Measurements from ENCODE around the gene BPI.
"Not testable (repeated sequence)": the region's sequence is repeated elsewhere in the genome, so short reads cannot be mapped to it uniquely, and the experiment has no call there.

BPI gene

DNA sequence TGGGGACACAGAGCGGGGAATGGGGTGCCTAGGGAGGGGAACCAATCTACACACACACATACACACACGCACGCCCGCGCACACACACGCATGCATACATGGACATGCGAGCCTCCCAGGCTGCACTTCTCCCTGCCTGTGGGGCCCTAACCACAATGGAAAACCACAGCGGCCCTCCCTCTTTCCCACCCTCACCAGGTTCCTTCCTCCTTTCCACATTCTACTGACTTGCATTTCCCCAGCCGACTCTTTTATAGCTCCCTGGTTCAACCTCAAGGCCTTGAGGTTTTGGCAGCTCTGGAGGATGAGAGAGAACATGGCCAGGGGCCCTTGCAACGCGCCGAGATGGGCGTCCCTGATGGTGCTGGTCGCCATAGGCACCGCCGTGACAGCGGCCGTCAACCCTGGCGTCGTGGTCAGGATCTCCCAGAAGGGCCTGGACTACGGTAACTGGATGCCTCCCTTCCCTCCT is at the start of gene BPI:
Gene BPI (plus strand): TSS at position 249 of the 472 bp plus-strand sequence. CDS start 68 bp downstream, at position 317.
- DNase-seq = peak; percentile 9

GRCh38 chr20:38254621-38255020 is 49.3 kb upstream of the BPI start:
- not testable (repeated sequence) for DNase-seq

DNA sequence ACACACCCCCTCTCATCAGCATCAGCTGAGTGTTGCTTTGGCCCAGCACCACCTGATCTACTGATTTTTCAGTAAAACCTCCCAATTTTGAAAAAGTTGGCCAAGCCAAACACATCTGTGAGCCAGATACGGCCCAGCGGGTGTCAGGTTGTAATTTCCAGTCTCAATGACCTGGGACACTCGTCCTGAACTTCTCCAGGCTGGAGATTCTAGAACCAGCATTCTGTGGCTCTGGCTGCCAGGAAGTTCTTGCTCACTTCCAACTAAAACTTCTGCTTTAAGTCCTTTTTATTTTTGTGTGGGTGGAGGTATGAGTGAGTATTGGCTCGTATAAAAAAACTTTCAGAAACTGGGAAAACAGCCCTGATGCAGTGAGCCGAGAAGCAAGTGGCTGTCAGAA is 48.6 kb upstream of the BPI start:
- no peak for DNase-seq

- DNase-seq = no peak
Observed at GRCh38 chr20:38256021-38256420, 47.9 kb upstream of the BPI start.

DNA sequence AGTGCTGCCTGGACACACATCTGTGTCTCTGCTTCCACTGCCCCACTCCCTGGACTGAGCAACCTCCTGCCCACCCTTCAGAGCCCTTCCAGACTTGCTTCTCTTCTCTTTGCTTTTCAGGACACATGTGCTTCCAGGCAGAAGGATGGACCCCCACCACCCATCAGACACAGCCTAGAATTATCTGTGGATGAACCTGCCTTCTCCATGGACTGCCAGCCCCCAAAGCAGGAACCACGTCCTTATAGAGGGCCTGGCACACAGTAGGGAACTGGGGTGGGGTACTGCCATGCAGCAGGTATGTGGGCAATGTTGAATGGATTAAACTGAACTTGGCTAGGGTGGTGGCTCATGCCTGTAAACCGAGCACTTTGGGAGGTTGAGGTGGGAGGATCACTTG is 47.0 kb upstream of the BPI start:
- DNase-seq = no peak

GRCh38 chr20:38258545-38259215 is 45.3 kb upstream of the BPI start:
- no peak for DNase-seq

- no peak for DNase-seq
Observed at GRCh38 chr20:38260025-38260377, 44.0 kb upstream of the BPI start.

- no peak for DNase-seq
Observed at GRCh38 chr20:38260378-38261053, 43.4 kb upstream of the BPI start, which contains the start of gene KIAA1755. KIAA1755 (minus strand) TSS chr20:38260735; CDS start chr20:38260500, 235 bp downstream.

GRCh38 chr20:38261054-38261390 is 42.9 kb upstream of the BPI start:
- DNase-seq = no peak

DNA sequence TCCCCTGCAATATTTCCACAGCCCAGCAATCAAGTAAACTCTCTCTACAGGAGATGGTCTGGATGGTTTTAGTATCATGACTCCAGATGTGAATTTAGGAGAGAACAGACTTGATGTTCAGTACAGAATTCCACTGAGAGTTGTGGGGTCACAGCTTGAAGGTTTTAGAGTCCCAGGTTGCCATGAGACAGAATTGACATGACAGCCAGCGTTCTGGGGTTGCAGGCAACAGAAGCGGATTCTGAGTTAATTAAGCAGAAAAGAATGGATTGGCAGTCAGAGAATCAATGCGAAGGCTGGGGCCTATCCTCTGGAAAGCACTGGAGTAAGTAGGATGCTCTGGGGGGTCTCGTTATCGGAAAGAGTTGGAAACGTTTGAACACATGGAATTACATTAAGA is 41.0 kb upstream of the BPI start:
- DNase-seq = no peak

GRCh38 chr20:38266426-38266825 is 37.5 kb upstream of the BPI start:
- DNase-seq = no peak

GRCh38 chr20:38267296-38267695 is 36.7 kb upstream of the BPI start:
- no peak for DNase-seq

DNA sequence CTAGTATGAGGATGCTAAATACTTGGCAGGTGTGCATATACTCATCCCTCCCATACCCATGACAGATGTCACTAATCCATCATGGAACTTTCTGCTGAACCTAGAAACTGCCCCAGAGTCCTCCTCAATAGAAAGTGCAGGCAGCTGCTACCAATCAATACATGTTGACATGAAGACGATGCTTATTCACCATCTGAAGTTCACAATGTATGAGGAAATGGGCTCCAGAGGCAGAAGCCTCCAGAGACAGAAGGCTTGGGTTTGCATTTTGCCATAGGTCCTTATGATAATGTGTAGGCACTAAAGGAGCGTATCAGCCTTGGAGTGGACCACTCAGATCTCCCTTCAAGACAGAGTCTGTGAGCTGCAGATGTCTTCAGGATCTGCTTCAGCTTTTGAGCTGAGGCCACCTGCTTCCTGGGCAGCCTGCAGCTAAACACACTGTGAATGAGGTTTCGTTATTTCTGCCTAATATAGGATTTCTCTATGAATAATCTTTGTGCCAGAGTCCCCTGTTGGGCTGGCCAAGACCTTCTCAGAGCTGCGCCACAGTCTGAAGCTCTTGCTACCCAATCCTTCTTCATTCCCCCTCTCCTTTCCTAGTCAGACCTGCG is 35.9 kb upstream of the BPI start:
- no peak for DNase-seq

DNA sequence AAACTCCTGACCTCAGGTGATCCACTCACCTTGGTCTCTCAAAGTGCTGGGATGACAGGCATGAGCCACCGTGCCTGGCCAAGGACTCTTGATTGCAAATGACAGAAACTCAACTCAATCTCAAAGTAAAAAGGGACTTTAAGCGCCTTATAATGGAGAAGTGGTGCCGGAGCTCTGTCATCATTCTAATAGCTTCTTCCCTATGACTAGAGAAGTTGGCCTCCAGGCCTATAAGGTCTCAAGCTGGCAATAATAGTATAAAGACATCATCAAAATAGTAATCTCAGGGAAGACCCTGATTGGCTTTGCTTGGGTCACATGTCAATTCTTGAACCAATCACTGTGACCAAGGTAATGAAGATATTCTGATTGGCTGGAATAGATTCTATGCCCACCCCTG is 34.9 kb upstream of the BPI start:
- DNase-seq = no peak

GRCh38 chr20:38269715-38270114 is 34.2 kb upstream of the BPI start:
- no peak for DNase-seq

DNA sequence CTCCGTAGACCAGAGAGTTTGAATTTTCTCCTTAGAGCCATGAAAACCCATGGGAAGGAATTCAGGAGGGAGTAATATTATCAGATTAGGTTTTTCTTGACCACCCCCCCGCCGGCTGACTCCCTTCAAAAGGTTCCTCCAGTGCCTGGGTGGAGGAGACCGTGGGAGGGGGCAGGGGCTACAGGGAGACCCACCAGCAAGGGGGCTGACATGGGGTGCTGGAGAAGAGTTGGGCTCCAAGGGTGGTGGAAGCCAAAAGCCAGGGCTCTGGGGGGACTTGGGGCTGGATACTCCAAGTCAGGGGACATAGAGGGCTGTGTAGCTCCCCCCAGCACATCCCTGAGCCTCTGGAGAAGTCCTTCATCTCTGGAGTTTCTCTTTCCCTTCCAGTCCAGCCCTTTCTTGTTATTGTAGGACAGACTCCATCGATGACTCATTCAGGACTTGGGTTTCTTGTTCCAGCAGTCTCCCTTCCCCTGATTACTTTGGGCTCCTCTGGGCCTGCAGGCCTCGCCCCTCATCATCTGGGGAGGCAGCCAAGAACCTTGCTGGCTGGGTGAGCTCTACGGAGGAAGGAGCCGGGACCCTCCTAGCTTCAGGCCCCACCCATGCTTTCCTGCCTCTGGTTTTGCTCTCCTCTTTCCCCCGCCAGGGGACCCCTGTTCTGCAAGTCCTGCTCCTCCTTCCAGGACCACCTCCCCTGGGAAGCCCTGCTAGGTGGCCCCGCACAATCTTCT is 32.9 kb upstream of the BPI start:
- no peak for DNase-seq

DNA sequence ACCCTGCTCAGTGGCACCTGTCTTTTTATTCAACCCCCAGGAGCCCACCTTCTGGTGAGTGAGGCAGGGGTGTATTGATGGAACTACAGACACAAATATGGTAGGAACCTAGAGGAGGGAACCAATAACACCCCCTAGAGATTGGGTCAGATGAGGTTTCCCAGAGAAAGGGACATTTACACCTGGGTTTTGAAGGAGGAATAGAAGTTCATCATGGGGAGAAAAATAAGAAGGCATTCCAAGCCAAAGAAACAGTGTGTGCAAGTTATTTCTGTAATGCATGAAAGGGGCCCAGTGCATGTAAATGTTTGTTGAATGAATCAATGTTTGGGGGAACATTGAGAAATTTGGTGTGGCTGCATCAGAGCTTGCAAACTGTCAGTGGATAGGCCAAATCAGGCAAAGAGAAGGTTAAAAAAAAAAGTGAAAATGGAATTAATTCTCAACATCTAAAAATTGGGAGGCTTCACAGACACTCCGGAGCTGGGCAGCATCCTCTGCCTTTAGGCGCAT is 32.3 kb upstream of the BPI start:
- DNase-seq = no peak

DNA sequence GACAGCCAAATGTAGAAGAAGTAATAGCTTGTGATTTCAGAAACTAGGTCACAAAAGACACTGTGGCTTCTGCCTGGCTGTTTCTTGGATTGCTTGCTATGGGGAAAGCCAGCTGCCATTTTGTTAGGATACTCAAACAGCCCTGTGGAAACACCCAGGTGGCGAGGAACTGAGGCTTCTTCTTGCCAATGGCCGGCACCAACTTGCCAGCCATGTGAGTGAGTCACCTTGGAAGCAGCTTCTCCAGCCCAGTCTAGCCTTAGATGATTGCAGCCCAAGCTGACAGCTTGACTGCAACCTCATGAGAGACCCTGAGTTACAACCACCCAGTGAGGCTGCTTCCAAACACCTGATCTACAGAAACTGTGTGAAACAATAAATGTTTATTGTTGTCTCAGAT is 31.6 kb upstream of the BPI start:
- DNase-seq = no peak

DNA sequence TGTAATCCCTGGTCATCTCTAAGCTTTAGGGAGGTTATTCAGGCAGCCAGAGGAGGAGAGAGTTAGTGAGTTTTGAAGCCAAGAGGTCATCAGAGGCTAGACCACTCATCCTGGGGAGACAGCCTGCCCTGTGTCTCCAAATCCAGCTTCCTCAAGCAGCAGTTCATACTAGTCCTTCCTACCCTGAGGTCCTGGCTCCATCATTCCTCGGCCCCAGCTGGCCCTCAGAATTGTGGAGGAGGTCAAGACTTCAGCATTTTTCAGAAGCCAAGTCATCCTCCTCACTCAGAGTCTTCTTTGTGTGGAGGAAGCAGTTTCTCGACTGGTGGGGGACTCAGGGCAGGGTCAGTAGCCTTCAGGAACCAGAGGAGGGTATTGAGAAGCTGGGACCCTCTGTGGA is 31.0 kb upstream of the BPI start:
- no peak for DNase-seq

DNA sequence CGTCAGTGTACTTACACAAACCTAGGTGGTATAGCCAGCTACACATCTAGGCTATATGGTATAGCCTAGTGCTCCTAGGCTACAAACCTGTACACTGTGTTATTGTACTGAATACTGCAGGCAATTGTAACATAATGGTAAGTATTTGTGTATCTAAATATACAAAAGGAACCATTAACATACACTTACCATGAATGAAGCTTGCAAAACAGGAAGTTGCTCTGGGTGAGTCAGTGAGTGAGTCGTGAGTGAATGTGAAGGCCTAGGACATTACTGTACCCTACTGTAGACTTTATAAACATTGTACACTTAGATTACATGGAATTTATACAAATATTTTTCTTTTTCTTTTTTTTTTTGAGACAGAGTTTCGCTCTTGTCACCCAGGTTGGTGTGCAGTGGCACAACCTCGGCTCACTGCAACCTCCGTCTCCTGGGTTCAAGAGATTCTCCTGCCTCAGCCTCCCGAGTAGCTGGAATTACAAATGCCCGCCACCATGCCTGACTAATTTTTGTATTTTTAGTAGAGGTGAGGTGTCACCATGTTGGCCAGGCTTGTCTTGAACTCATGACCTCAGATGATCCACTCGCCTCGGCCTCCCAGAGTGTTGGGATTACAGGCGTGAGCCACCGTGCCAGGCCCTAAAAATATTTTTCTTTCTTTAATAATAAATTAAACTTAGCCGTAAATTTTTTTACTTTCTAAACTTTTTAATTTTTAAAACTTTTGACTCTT is 28.0 kb upstream of the BPI start:
- no peak for DNase-seq

- no peak for DNase-seq
Observed at GRCh38 chr20:38277285-38277684, 26.7 kb upstream of the BPI start.

- DNase-seq = no peak
Observed at GRCh38 chr20:38277691-38278090, 26.3 kb upstream of the BPI start.

DNA sequence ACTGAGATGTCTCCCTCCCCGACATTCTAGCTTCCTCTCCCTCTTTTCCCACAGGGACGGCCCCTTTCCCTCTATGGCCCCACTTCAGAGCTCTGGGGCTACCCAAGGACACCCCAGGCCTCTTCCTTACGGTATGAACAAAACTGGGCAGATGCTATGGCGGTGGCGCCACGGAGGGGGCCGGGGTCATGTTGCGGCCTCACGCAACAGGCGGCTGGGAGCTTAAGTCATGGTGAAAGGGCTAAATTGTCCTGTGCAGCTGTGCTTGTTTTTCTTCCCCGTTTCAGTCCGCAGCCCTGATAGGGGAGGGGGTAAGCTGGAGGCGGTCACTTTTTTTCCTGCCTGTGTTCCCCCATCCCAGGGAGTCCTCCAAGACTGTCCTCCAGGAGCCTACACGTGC is 25.8 kb upstream of the BPI start:
- DNase-seq = no peak

All from activated CD4-positive, alpha-beta T cell treated with anti-CD3 and anti-CD28 coated beads, Interleukin-2, Interleukin-6, amounts not matched to agents 100 ng/mL and 50 ng/mL, durations not matched to agents 16 hours and 8 hours (primary cell).